ENCODE measurements around the gene UPF1. TPM values are rescaled to one million over a fixed set of nuclear protein-coding genes. Genes with fewer than 3 reads are reported as not detected.
"Not testable (repeated sequence)": the region's sequence is repeated elsewhere in the genome, so short reads cannot be mapped to it uniquely, and the experiment has no call there.

The UPF1 gene
- total RNA-seq, 1 donor from 2014 or later: 225 TPM

DNA sequence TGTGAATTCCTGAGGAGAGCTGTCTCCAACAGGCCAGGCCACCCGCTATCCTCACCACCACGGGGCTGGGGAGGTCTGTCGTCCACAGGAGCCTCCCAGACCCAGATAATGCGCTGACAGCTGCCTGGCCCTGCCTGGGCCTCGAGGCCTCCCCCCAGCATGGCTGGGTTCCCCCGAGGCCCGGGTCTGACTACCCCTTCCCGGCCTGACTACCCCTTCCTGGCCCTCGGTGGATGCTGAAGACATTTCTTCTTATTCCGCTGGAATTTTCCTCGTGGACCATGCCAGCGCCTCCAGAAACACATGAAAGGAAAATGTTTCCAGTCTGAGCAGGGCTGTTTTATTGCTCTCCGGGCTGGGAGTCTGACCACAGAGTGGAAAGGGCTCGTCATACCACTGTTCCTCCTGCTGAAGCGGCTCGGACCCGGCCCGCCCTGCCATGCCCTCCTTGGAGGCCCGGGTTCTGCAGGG is 23.9 kb upstream of the UPF1 start:
- no peaks in the 10 kb centered on the region for H3K9me3 ChIP-seq
- peaks cover 3 to 8% of the 10 kb centered on the region in 2 donors for H3K4me1 ChIP-seq
- H3K27me3 ChIP-seq: no peaks in the 10 kb centered on the region
- no peak for TF ChIP-seq CTCF (IDR thresholded peaks at IDR 0.05)
- no peaks in the 10 kb centered on the region for H3K36me3 ChIP-seq
- DNase-seq (ENCODE audit: low spot score in 2 of 2): no peak
- peak overlapping the region; percentile 6 to 28 for H3K27ac ChIP-seq
- intact Hi-C loops (cut with DNase I): no loop called here
- no peak overlapping the region for H3K4me3 ChIP-seq

DNA sequence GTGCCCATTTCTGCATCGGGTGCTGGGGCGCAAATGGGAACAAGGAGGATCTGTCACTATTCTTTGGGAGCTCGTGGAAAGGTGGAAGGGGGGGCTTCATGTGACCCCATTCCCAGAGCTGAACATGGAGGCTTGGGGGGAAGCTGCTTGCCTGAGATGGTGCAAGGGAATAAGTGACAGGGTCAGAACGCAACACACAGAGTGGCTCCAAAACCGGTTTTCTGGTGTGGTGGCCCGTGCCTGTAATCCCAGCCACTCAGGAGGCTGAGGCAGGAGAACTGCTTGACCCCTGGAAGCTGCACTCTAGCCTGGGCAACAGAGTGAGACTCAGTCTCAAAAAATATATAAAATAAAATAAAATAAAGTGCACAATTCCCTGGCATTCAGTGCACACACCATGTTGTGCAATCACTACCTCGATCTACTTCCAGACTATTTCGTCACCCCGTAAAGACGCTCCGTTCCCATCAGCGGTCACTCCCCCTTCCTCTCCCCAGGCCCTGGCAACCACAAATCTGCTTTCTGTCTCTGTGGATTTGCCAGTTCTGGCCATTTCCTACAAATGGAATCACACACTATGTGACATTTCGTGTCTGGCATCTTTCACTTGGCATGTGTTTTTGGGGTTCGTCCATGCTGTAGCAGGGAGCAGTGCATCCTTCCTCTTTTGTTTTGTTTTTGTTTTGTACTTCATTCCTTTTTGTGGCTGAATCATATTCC is 22.4 kb upstream of the UPF1 start:
- peak; percentile 38 to 91 for DNase-seq (ENCODE audit: low spot score in 2 of 2)

GRCh38 chr19:18811638-18812037 is 20.1 kb upstream of the UPF1 start:
- H3K4me1 ChIP-seq: peaks cover 3 to 18% of the 10 kb centered on the region in 2 donors
- H3K9me3 ChIP-seq; H3K4me3 ChIP-seq; H3K27ac ChIP-seq; H3K27me3 ChIP-seq; H3K36me3 ChIP-seq; DNase-seq (ENCODE audit: low spot score in 2 of 2): not testable (repeated sequence)
- intact Hi-C loops (cut with DNase I): loop anchor here (5.0 kb wide), 1 partner anchor 129 kb away; the partner anchor contains the start of gene CRTC1

More for the DNA sequence above, 22.4 kb upstream of the UPF1 start:
- Histone ChIP-seq H3K4me3 (no peak overlapping the region), H3K27ac (peak overlapping the region; percentile 53 to 61), H3K4me1 (peaks cover 3 to 15% of the 10 kb centered on the region in 2 donors), H3K36me3 (no peaks in the 10 kb centered on the region), H3K27me3 (no peaks in the 10 kb centered on the region), H3K9me3 (no peaks in the 10 kb centered on the region)
- TF ChIP-seq CTCF (IDR thresholded peaks at IDR 0.05): no peak
- intact Hi-C loops (cut with DNase I): no loop called here

- Histone ChIP-seq H3K9me3 (no peaks in the 10 kb centered on the region), H3K27me3 (no peaks in the 10 kb centered on the region), H3K36me3 (no peaks in the 10 kb centered on the region), H3K4me3 (no peak overlapping the region), H3K27ac (no peak overlapping the region), H3K4me1 (peaks cover 1 to 16% of the 10 kb centered on the region in 2 donors)
- peak in 2 of 3 experiments; percentile 10 to 35 for TF ChIP-seq CTCF (IDR thresholded peaks at IDR 0.05)
- intact Hi-C loops (cut with DNase I): loop anchor here (1.0 to 5.0 kb wide), 2 partner anchors 132 to 220 kb away; partner anchors contain the start of gene CRTC1
- DNase-seq (ENCODE audit: low spot score in 2 of 2): peak in 1 of 2 donors; percentile 80
Observed at GRCh38 chr19:18814063-18814462, 17.7 kb upstream of the UPF1 start.

DNA sequence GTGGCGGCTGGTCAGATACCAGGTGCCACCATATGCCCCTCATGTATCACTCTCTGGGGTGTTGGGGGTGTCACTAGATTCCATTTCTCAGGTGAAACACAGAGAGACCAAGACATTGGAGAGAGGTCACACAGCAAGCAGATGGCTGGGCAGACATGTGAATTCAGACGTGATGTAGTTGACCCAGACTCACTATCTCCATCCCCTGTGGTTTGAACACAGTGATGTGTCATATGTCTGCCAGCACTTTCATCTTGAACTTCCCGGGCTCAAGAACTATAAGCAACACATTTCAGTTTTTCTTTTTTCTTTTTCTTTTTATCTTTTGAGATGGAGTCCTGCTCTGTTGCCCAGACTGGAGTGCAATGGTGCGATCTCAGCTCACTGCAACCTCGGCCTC is 16.1 kb upstream of the UPF1 start:
- no peak for DNase-seq (ENCODE audit: low spot score in 2 of 2)
- TF ChIP-seq CTCF (IDR thresholded peaks at IDR 0.05): no peak
- intact Hi-C loops (cut with DNase I): no loop called here
- Histone ChIP-seq H3K27ac (no peak overlapping the region), H3K27me3 (no peaks in the 10 kb centered on the region), H3K4me3 (no peak overlapping the region), H3K9me3 (no peaks in the 10 kb centered on the region), H3K4me1 (peaks cover 0 to 10% of the 10 kb centered on the region in 2 donors), H3K36me3 (no peaks in the 10 kb centered on the region)

- H3K27ac ChIP-seq; intact Hi-C loops (cut with DNase I); H3K36me3 ChIP-seq; H3K4me3 ChIP-seq; H3K27me3 ChIP-seq; H3K9me3 ChIP-seq; DNase-seq (ENCODE audit: low spot score in 2 of 2): not testable (repeated sequence)
- H3K4me1 ChIP-seq: peaks cover 0 to 10% of the 10 kb centered on the region in 2 donors
Observed at GRCh38 chr19:18816645-18817044, 15.1 kb upstream of the UPF1 start.

Data from ascending aorta (tissue), 2 donors.